Measurements from ENCODE around the gene TMEM248.
"Not testable (repeated sequence)": the region's sequence is repeated elsewhere in the genome, so short reads cannot be mapped to it uniquely, and the experiment has no call there.

The TMEM248 gene

DNA sequence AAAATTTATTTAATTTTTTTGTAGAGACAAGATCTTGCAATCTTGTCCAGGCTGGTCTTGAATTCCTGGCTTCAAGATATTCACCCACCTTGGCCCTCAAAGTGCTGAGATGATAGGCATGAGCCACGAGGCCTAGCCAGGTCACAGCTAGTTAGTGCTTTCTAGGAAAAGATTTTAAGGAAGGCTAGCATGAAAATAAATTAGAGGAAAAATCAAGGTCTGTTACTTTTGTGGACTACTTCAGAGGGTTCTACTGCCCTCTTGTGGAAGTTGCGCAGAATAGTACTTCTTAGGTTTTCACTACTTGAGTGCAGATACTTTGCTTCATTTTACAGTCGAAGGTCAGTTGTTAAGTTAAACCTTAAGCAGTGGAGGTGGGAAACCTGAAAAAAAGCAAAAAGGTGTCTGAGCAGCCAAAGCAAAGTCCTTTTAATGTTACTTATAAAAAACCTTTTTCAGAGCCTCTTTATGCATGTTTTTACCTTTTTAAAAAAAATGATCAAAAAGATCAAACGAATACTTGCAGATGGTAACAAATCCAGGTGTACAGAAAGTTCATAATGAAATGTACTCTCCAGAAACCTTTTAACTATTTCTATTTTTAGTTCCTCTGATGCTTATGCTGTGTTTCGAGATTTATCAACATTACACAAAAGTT is 79.7 kb downstream of the TMEM248 start:
- DNase-seq (ENCODE audit: low read depth in 2 of 2), result not testable (repeated sequence)

DNA sequence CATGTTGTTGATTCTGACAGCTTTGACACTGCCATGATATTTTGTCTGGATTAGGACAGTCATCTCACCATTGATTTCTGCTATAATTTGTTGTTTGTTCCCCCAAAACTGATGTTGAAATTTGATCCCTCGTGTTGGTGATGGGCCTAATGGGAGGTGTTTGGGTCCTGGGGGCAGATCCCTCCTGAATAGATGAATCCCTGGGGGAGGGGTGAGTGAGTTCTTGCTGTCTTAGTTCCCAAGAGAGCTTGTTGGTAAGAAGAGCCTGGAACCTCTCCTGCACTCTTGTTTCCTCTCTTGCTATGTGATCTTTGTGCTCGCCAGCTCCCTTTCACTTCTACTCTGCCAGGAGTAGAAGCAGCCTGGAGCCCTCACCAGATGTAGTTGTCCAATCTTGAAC is 83.1 kb downstream of the TMEM248 start:
- not testable (repeated sequence) for DNase-seq (ENCODE audit: low read depth in 2 of 2)

DNA sequence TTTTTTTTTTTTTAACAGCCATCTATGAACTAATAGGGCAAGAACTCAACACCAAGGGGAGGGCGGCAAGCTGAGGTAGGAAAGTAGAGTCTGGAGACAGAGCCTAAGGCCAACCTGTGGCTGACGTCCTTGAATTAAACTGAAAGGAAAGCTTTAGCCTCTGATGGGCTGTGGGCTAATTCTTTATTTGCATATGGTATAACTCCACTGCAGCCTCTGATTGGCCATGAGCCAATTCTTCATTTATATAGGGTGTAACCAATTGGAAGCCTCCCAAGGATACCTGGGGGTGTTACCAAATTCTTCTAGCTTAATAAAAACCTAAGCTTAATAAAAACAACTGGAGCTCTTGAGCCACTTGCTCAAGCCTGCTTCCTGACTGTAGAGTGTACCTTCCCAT is 85.9 kb downstream of the TMEM248 start:
- no peak for DNase-seq (ENCODE audit: low read depth in 2 of 2)
